HCT116 (cell line): ENCODE measurements around the gene ZFP36. TPM values are rescaled to one million over a fixed set of nuclear protein-coding genes. Genes with fewer than 3 reads are reported as not detected.

Source experiments
- ATAC-seq: fragments of 200-7000 bp; cut with Tn5 transposase; 2 replicates; pipeline ENCODE4 v1.9.1; 2020; ENCODE audit warnings: mild to moderate bottlenecking, moderate library complexity
- BruUV-seq: library from RNA; stranded (reverse); fragments of 400-500 nt; replicated peaks from 2 replicates; lab custom pipeline; 2021; lab: Mats Ljungman, UMichigan
- CTCF ChIA-PET: fragments of 300-600 bp; sonication (Branson Sonifier 250); formaldehyde crosslinking; loops from one replicate; lab custom pipeline; 2021; ENCODE audit warnings: antibody characterized with exemption; lab: Charles Lee
- POLR2A ChIA-PET: fragments of 300-600, 350-600 bp; sonication (Branson Sonifier 250); formaldehyde crosslinking; loops from one replicate; lab custom pipeline; 2021; ENCODE audit warnings: antibody characterized with exemption; lab: Charles Lee
- RAD21 ChIA-PET, 2 experiments: fragments of 300-600 bp; sonication (Branson Sonifier 250); formaldehyde crosslinking; loops; one replicate each; lab custom pipeline; 2023; ENCODE audit warnings: low total read pairs in 2 of 2; ENCODE audit not compliant: uncharacterized antibody in 2 of 2, unreplicated experiment in 2 of 2, low non-redundant PET in 1 of 2; lab: Charles Lee
- DNase-seq: peaks from one replicate; pipeline ENCODE4 v3.0.0-alpha.2; 2010; ENCODE audit warnings: low read depth, low spot score
- H2AFZ ChIP-seq: fragments of 200-600 bp; shearing (Covaris generic), sonication (generic); 2 replicates; pipeline ENCODE4 v1.6.1; 2017; ENCODE audit warnings: low read depth, mixed run types, mixed read lengths, antibody characterized with exemption, low read length; ENCODE audit not compliant: poor library complexity, severe bottlenecking
- H3K27ac ChIP-seq: 2 replicates; pipeline ENCODE4 v1.5.1; 2012; ENCODE audit warnings: low read depth, low read length
- H3K27me3 ChIP-seq: fragments of 200-600 bp; sonication (generic); 2 replicates; pipeline ENCODE4 v1.6.1; 2016; ENCODE audit warnings: mixed run types, low read length, mixed read lengths; ENCODE audit not compliant: insufficient read depth
- H3K36me3 ChIP-seq, 2 experiments: fragments of 200-500 bp in 1 of 2; fragments of 200-600 bp in 1 of 2; sonication (Bioruptor generic) in 1 of 2; sonication (generic) in 1 of 2; 2 replicates each; pipeline versions ENCODE4 v1.5.1 to v1.6.1; 2014 to 2016; ENCODE audit warnings: low read length in 2 of 2, inconsistent platforms in 1 of 2, mixed read lengths in 1 of 2, mixed run types in 1 of 2; ENCODE audit not compliant: insufficient read depth in 2 of 2, control insufficient read depth in 1 of 2
- H3K4me1 ChIP-seq, 2 experiments: fragments of 200-600 bp in 1 of 2; sonication (generic) in 1 of 2; 2 replicates each; pipeline versions ENCODE4 v1.5.1 to v1.6.1; 2012 to 2017; ENCODE audit warnings: low read length in 2 of 2, inconsistent platforms in 1 of 2, mild to moderate bottlenecking in 1 of 2, mixed read lengths in 1 of 2, mixed run types in 1 of 2, moderate library complexity in 1 of 2; ENCODE audit not compliant: insufficient read depth in 2 of 2, control insufficient read depth in 1 of 2
- H3K4me2 ChIP-seq: fragments of 200-600 bp; sonication (generic); 2 replicates; pipeline ENCODE4 v1.6.1; 2017; ENCODE audit warnings: mixed run types, low read length, mixed read lengths
- H3K4me3 ChIP-seq, 2 experiments: fragments of 200-600 bp in 1 of 2; sonication (generic) in 1 of 2; replicated peaks in 1 of 2; 2 replicates each; pipeline ENCODE4 v1.5.1; 2011 to 2016; ENCODE audit warnings: low read length in 2 of 2, control low read depth in 1 of 2, low read depth in 1 of 2, mild to moderate bottlenecking in 1 of 2, mixed read lengths in 1 of 2, mixed run types in 1 of 2
- H3K79me2 ChIP-seq: fragments of 200-600 bp; sonication (generic); 2 replicates; pipeline ENCODE4 v1.6.1; 2017; ENCODE audit warnings: mild to moderate bottlenecking, mixed run types, low read length, moderate library complexity, mixed read lengths; ENCODE audit not compliant: insufficient read depth
- H3K9ac ChIP-seq: fragments of 200-600 bp; sonication (generic); 2 replicates; pipeline ENCODE4 v1.6.1; 2016; ENCODE audit warnings: low read length, mixed read lengths
- H3K9me2 ChIP-seq: fragments of 200-600 bp; sonication (generic), shearing (Covaris generic); 2 replicates; pipeline ENCODE4 v1.6.1; 2017; ENCODE audit warnings: mixed run types, mild to moderate bottlenecking, moderate library complexity; ENCODE audit not compliant: insufficient read depth
- H3K9me3 ChIP-seq, 2 experiments: fragments of 200-500 bp in 1 of 2; fragments of 200-600 bp in 1 of 2; sonication (Bioruptor generic) in 1 of 2; sonication (generic) in 1 of 2; 2 replicates each; pipeline ENCODE4 v1.6.1; 2014 to 2017; ENCODE audit warnings: low read length in 2 of 2, mixed read lengths in 2 of 2, inconsistent platforms in 1 of 2, low read depth in 1 of 2, mild to moderate bottlenecking in 1 of 2, mixed run types in 1 of 2, moderate library complexity in 1 of 2; ENCODE audit not compliant: control insufficient read depth in 1 of 2, insufficient read depth in 1 of 2
- H4K20me1 ChIP-seq: fragments of 200-600 bp; sonication (generic), shearing (Covaris generic); 2 replicates; pipeline ENCODE4 v1.6.1; 2017; ENCODE audit warnings: mixed run types, mild to moderate bottlenecking, moderate library complexity; ENCODE audit not compliant: insufficient read depth
- CEBPB ChIP-seq: IDR thresholded peaks from 2 replicates; pipeline ENCODE4 v1.6.1; 2012; ENCODE audit warnings: low read depth
- EGR1 ChIP-seq: IDR thresholded peaks from 2 replicates; pipeline ENCODE4 v1.6.1; 2012; ENCODE audit warnings: low read depth
- ELF1 ChIP-seq: IDR thresholded peaks from 2 replicates; pipeline ENCODE4 v1.6.1; 2012; ENCODE audit warnings: low read depth, borderline replicate concordance
- POLR2A ChIP-seq: IDR thresholded peaks from 2 replicates; pipeline ENCODE4 v1.7.0; 2011; ENCODE audit warnings: borderline replicate concordance; ENCODE audit not compliant: insufficient read depth, insufficient read length; ENCODE audit errors: extremely low read depth
- POLR2AphosphoS5 ChIP-seq: IDR thresholded peaks from 2 replicates; pipeline ENCODE4 v1.6.1; 2011; ENCODE audit warnings: mild to moderate bottlenecking, low read depth, low read length, moderate library complexity
- SIN3A ChIP-seq: IDR thresholded peaks from 2 replicates; pipeline ENCODE4 v1.6.1; 2012; ENCODE audit warnings: low read depth
- SP1 ChIP-seq: IDR thresholded peaks from 2 replicates; pipeline ENCODE4 v1.6.1; 2012; ENCODE audit warnings: low read depth
- TCF7L2 ChIP-seq: IDR thresholded peaks from 2 replicates; pipeline ENCODE4 v1.7.0; 2011; ENCODE audit warnings: borderline replicate concordance, inconsistent platforms; ENCODE audit not compliant: insufficient read depth, insufficient read length; ENCODE audit errors: extremely low read depth
- ZFX ChIP-seq: fragments of 450-650 bp; IDR thresholded peaks from 2 replicates; pipeline ENCODE4 v1.6.1; 2017
- intact Hi-C: fragments of 100-400 bp; cut with micrococcal nuclease; formaldehyde crosslinking; loops from 2 replicates; pipeline ENCODE4 v1.10.0; 2022
- total RNA-seq: library from RNA; stranded (reverse); gene quantifications from one replicate; pipeline ENCODE4 v1.2.1, GENCODE V29; 2021; ENCODE audit not compliant: unreplicated experiment
- TF ChIP-seq, protein P1 (sequence below): IDR thresholded peaks from 2 replicates; pipeline ENCODE4 v1.6.1; 2012; ENCODE audit warnings: low read depth

Gene ZFP36
- total RNA-seq, 1 experiment from 2014 or later = 131 TPM

DNA sequence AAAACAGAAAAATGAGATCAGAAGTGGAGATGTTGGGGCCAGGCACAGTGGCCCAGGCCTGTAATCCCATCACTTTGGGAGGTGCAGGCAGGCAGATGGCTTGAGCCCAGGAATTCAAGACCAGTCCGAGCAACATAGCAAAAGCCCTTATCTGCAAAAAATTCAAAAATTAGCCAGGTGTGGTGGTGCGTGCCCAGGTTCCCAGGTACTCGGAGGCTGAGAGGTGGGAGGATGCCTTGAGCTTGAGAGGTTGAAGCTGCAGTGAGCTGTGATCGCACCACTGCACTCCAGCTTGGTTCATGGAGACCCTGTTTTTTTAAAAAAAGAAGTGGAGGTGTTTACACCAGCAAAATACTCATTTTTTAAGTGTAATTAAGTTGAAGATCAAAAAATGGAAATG is 6.6 kb upstream of the ZFP36 start:
- ATAC-seq = no peak
- no peak for DNase-seq
- RAD21 ChIA-PET = no interaction called here
- Histone ChIP-seq H3K9me2 (no peaks in the 10 kb centered on the region), H3K9ac (no peak overlapping the region), H3K9me3 (no peaks in the 10 kb centered on the region), H2AFZ (no peak overlapping the region), H4K20me1 (no peaks in the 10 kb centered on the region), H3K79me2 (peaks cover under 1% of the 10 kb centered on the region; the same call in 1 of the 2 replicates), H3K4me3 (no peak overlapping the region), H3K4me2 (peak overlapping the region; percentile 77; the same call in 1 of the 2 replicates), H3K36me3 (no peaks in the 10 kb centered on the region), H3K4me1 (peaks cover 45 to 82% of the 10 kb centered on the region in 2 experiments), H3K27ac (no peak overlapping the region), H3K27me3 (no peaks in the 10 kb centered on the region)
- TF ChIP-seq, protein P1, sequence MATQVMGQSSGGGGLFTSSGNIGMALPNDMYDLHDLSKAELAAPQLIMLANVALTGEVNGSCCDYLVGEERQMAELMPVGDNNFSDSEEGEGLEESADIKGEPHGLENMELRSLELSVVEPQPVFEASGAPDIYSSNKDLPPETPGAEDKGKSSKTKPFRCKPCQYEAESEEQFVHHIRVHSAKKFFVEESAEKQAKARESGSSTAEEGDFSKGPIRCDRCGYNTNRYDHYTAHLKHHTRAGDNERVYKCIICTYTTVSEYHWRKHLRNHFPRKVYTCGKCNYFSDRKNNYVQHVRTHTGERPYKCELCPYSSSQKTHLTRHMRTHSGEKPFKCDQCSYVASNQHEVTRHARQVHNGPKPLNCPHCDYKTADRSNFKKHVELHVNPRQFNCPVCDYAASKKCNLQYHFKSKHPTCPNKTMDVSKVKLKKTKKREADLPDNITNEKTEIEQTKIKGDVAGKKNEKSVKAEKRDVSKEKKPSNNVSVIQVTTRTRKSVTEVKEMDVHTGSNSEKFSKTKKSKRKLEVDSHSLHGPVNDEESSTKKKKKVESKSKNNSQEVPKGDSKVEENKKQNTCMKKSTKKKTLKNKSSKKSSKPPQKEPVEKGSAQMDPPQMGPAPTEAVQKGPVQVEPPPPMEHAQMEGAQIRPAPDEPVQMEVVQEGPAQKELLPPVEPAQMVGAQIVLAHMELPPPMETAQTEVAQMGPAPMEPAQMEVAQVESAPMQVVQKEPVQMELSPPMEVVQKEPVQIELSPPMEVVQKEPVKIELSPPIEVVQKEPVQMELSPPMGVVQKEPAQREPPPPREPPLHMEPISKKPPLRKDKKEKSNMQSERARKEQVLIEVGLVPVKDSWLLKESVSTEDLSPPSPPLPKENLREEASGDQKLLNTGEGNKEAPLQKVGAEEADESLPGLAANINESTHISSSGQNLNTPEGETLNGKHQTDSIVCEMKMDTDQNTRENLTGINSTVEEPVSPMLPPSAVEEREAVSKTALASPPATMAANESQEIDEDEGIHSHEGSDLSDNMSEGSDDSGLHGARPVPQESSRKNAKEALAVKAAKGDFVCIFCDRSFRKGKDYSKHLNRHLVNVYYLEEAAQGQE = no peak
- TF ChIP-seq POLR2AphosphoS5 (no peak), EGR1 (no peak), TCF7L2 (no peak), ZFX (no peak), POLR2A (no peak), SP1 (no peak), CEBPB (no peak), ELF1 (no peak), SIN3A (no peak)
- POLR2A ChIA-PET = interaction anchor here (1.9 to 3.8 kb wide), 3 partner anchors 9 to 35 kb away, joined by 4 to 35 read pairs (median 26); partner anchors contain the start of genes MED29, PAF1 and RPS16
- intact Hi-C loops = no loop called here
- CTCF ChIA-PET = no interaction called here
- BruUV-seq = no TSS peak
